Raji (cell line): ENCODE data around the gene TMEM144.

ENCODE experiments used
- POLR2A ChIP-seq: IDR thresholded peaks from 2 replicates; pipeline ENCODE4 v1.6.1; 2011; ENCODE audit warnings: low read depth, low read length, control low read depth; ENCODE audit not compliant: insufficient read depth

TMEM144 gene

DNA sequence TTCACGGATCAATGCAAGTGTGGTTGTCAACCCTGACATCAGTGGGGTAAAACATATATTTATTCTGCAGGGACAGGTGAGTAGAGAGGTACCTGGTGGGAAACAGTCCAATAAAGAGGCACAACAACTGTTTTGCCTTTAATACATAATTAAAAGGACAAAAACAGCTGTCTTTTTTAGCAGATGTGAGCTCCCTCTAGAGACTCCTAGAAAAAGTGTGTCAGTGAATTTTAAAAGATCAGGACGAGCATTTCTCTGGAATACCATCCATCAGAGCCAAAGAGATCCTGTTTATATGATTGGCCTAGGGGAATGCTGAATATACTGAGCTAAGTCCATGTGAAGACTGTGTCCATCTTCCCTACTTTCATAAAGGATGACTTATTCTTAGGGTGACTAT lies 58.3 kb downstream of the TMEM144 start:
- no peak for TF ChIP-seq POLR2A

DNA sequence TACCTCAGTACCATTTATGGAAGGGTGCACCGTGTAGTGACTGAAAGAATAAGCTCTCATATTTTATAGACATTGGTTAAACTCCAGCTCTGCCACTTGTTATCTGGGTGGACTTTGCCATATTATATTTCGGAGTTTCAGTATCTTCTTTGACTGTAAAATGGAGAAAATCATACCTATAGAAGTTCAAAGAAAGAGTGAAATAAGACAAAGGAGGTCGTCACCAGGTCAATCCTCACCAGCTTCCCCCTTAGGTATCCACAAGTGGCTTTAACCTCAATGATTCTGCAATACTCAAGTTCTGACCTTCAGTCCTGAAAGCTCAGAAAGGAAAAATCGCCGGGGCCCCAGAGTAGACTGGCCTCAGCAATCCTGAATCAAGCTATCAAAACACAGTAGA lies 64.3 kb downstream of the TMEM144 start:
- TF ChIP-seq POLR2A: no peak

DNA sequence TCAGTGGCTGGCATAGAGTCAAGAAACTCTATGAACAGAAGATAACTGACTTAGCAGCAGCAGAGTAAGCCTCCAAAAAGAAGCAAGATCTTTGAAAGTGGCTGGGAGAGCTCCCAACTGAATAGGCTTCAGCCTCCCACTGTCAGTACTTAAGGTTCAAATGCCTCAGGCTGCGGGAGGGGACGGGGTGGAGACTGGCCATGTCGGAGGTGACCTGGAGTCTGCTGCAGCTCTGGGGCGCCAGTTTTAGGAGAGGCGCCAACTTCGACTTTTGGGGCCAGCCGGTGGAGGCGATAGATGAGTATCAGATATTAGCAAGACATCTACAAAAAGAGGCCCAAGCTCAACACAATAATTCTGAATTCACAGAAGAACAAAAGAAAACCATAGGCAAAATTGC lies 67.3 kb downstream of the TMEM144 start:
- TF ChIP-seq POLR2A: no peak

- TF ChIP-seq POLR2A: no peak
Observed at GRCh38 chr4:158280856-158281255, 70.6 kb downstream of the TMEM144 start.

DNA sequence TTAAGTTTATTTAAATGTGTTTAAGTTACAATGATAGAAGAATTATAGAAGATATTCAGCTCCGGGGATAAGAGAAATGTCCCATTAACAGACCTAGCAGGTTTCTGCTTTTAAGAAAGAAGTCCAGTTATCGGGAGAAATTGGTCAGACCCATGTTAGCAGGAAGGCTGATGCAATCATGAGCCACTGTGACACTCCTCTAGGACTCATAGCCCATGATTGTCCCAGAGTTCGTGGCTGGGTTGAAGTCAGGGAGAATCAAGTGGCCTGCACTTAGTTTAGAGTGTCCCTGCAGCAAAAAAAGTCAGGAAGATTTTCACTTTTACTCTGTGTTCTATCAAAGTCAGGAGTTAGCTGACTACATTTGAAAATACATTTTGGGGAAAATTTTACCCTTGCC lies 72.0 kb downstream of the TMEM144 start:
- TF ChIP-seq POLR2A: no peak

DNA sequence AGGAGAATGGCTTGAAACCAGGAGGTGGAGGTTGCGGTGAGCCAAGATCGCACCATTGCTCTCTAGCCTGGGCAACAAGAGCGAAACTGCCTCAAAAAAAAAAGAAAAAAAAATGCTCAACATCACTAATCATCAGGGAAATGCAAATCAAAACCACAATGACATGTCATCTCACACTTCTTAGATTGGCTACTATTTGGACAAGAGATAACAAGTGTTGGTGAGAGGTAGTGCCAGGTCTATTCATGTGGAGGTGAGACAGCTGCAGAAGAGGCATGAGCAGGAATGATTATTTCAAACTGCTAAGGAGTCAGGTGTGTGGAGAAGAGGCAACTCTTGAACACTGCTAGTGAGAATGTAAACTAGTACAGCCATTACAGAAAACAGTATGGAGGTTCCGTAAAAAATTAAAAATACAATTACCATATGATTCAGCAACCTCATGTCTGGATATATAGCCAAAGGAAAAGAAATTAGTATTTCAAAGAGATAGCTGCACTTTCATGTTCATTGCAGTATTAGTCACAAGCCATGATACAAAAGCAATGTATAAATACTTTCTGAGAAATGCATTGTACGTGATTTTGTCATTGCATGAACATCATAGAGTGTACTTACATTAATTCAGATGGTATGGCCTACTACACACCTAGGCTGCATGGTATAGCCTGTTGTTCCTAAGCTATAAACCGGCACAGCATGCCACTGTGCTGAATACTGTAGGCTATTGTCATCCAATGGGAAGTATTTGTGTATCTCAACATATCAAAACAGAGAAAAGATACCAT lies 75.3 kb downstream of the TMEM144 start:
- TF ChIP-seq POLR2A: no peak

DNA sequence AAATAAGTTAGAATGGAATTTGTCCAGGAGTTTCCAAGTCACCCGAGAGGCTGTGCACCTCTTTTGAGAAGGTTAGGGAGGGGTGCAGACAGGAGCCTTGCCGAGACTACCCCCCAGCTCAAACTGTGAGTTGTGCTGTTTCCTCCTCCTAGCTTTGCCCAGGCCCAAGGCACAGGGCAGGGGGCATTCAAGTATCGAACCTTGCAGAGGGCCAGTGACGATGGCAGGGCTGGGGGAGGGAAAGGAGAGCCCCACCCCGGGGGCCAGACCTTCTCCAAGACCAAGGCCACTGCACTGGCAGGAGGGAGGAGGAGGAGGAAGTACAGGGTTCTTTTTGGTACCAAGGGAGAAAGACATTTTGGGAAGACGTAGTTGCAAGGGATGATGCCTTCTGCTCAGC lies 80.6 kb downstream of the TMEM144 start:
- no peak for TF ChIP-seq POLR2A

- TF ChIP-seq POLR2A: no peak
Observed at GRCh38 chr4:158291334-158292055, 81.2 kb downstream of the TMEM144 start.

GRCh38 chr4:158292156-158292555 lies 81.9 kb downstream of the TMEM144 start:
- TF ChIP-seq POLR2A: no peak

DNA sequence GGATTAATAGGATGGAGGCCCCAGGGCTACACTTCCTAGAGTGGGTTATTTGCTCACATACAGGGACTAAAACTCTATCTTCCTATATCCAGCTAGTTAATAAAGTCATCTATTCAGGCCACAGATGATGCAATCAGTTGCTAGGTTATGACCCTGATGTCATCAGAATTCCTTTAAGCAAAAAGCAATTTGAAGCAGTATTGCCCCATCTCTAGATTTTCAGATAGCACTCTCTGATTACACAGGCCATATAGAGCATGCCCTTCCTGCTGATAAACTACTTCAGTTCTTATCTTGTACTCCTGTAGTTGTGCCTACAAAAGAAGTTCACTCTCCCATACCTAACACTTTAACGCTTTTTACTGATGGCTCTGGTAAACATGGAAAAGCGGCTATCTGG lies 84.8 kb downstream of the TMEM144 start:
- TF ChIP-seq POLR2A: no peak

- no peak for TF ChIP-seq POLR2A
Observed at GRCh38 chr4:158297866-158298265, 87.6 kb downstream of the TMEM144 start.

DNA sequence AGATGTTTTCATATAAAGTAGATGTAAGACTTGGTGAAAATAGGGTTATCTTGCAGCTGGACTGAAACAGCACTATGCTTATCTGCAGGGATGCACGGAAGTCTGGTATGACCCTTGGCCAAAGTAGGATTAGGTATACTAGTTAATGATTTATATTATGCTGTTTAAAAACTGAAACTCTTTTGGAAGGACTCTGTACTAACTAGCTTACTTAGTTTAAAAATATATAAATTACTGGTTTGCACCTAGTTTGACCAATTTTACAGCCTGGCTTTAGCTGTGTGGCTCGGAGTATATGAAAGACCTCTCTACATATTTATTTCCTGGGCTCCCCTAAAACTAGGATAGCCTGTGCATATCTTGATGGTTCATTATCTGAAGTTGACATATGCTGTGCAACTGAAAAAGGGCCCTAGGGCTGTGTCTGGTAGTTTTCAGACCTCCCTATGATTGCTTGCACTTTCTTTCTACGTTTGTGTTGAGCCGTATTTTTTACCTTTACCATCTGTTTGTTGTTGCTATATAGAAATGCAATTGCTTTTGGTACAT lies 89.2 kb downstream of the TMEM144 start:
- no peak for TF ChIP-seq POLR2A

- TF ChIP-seq POLR2A: no peak
Observed at GRCh38 chr4:158300012-158300411, 89.7 kb downstream of the TMEM144 start.

GRCh38 chr4:158302076-158302866 lies 92.0 kb downstream of the TMEM144 start:
- TF ChIP-seq POLR2A: no peak

DNA sequence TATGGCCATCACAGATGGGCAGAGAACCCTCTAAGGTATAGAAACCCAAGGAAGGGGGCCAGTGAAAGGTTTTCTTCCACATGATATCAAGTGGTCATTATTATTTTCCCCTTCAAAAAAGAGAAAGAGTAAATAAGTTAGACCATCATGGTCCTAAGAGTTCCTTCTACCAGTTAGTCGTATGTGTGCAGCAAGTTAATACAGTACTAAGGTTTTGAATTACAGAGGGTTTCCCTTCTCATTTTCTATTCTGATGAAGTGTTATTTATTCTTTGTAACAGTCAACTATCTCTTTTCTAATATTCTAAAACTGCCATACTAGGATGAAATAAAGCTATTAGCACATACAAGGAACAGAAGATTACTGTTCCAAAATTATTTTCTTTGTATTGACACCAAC lies 94.4 kb downstream of the TMEM144 start:
- no peak for TF ChIP-seq POLR2A
